ENCODE data around the gene KAT5.
"Not testable (repeated sequence)": the region's sequence is repeated elsewhere in the genome, so short reads cannot be mapped to it uniquely, and the experiment has no call there.

Gene KAT5

GRCh38 chr11:65736810-65737209 is 24.8 kb downstream of the KAT5 start:
- H3K4me3 ChIP-seq: no peak overlapping the region
- H3K36me3 ChIP-seq: no peaks in the 10 kb centered on the region
- no peaks in the 10 kb centered on the region for H3K4me1 ChIP-seq
- no peaks in the 10 kb centered on the region for H4K20me1 ChIP-seq
- no peak for TF ChIP-seq Cebpa-rat (IDR thresholded peaks at IDR 0.05)
- H3K27ac ChIP-seq: no peak overlapping the region
- no peak overlapping the region for H3K9ac ChIP-seq
- no peaks in the 10 kb centered on the region for H3K27me3 ChIP-seq
- H3K4me2 ChIP-seq: no peak overlapping the region
- H3K9me3 ChIP-seq (replicated peaks in 1 of 11): peaks cover 39 to 48% (median 45%) of the 10 kb centered on the region in 11 experiments

GRCh38 chr11:65739022-65739421 is 27.0 kb downstream of the KAT5 start:
- Histone ChIP-seq H3K36me3 (no peaks in the 10 kb centered on the region), H3K4me3 (no peak overlapping the region), H3K4me1 (no peaks in the 10 kb centered on the region), H3K4me2 (no peak overlapping the region), H3K9ac (no peak overlapping the region), H3K27ac (no peak overlapping the region), H3K27me3 (no peaks in the 10 kb centered on the region), H3K9me3 (replicated peaks in 1 of 11) (peaks cover 32 to 42% (median 37%) of the 10 kb centered on the region in 11 experiments), H4K20me1 (no peaks in the 10 kb centered on the region)
- no peak for TF ChIP-seq Cebpa-rat (IDR thresholded peaks at IDR 0.05)

GRCh38 chr11:65741185-65741584 is 29.1 kb downstream of the KAT5 start:
- no peaks in the 10 kb centered on the region for H3K27me3 ChIP-seq
- H3K4me2 ChIP-seq: no peak overlapping the region
- H3K36me3 ChIP-seq: no peaks in the 10 kb centered on the region
- H3K4me1 ChIP-seq: no peaks in the 10 kb centered on the region
- no peak for TF ChIP-seq Cebpa-rat (IDR thresholded peaks at IDR 0.05)
- H3K4me3 ChIP-seq: no peak overlapping the region
- H3K9me3 ChIP-seq (replicated peaks in 1 of 11): peaks cover 20 to 31% (median 26%) of the 10 kb centered on the region in 11 experiments
- no peak overlapping the region for H3K9ac ChIP-seq
- H4K20me1 ChIP-seq: no peaks in the 10 kb centered on the region
- H3K27ac ChIP-seq: no peak overlapping the region

GRCh38 chr11:65742353-65742752 is 30.3 kb downstream of the KAT5 start:
- Histone ChIP-seq H3K4me1 (no peaks in the 10 kb centered on the region), H3K36me3 (no peaks in the 10 kb centered on the region), H3K9me3 (replicated peaks in 1 of 11) (peaks cover 8 to 20% (median 14%) of the 10 kb centered on the region in 11 experiments), H4K20me1 (no peaks in the 10 kb centered on the region), H3K9ac (no peak overlapping the region), H3K4me2 (no peak overlapping the region), H3K27ac (no peak overlapping the region), H3K27me3 (no peaks in the 10 kb centered on the region), H3K4me3 (no peak overlapping the region)
- no peak for TF ChIP-seq Cebpa-rat (IDR thresholded peaks at IDR 0.05)

GRCh38 chr11:65743681-65744025 is 31.6 kb downstream of the KAT5 start:
- Histone ChIP-seq H3K9ac (no peak overlapping the region), H3K27me3 (no peaks in the 10 kb centered on the region), H3K36me3 (no peaks in the 10 kb centered on the region), H4K20me1 (no peaks in the 10 kb centered on the region), H3K4me1 (no peaks in the 10 kb centered on the region), H3K27ac (no peak overlapping the region), H3K4me2 (no peak overlapping the region), H3K4me3 (no peak overlapping the region), H3K9me3 (replicated peaks in 1 of 11) (peaks cover 0 to 10% (median 4%) of the 10 kb centered on the region in 11 experiments; a peak in 10 of 22 replicates)
- no peak for TF ChIP-seq Cebpa-rat (IDR thresholded peaks at IDR 0.05)

- H3K4me2 ChIP-seq: no peak overlapping the region
- H3K27ac ChIP-seq: no peak overlapping the region
- no peaks in the 10 kb centered on the region for H3K27me3 ChIP-seq
- H3K9me3 ChIP-seq (replicated peaks in 1 of 11): peaks cover 0 to 8% (median 3%) of the 10 kb centered on the region in 11 experiments; a peak in 6 of 22 replicates
- no peak for TF ChIP-seq Cebpa-rat (IDR thresholded peaks at IDR 0.05)
- no peak overlapping the region for H3K4me3 ChIP-seq
- no peaks in the 10 kb centered on the region for H3K4me1 ChIP-seq
- H3K36me3 ChIP-seq: no peaks in the 10 kb centered on the region
- H3K9ac ChIP-seq: no peak overlapping the region
- H4K20me1 ChIP-seq: no peaks in the 10 kb centered on the region
These were observed 32.1 kb downstream of the KAT5 start for GRCh38 chr11:65744026-65744698.

GRCh38 chr11:65744699-65745042 is 32.6 kb downstream of the KAT5 start:
- no peaks in the 10 kb centered on the region for H3K36me3 ChIP-seq
- no peaks in the 10 kb centered on the region for H4K20me1 ChIP-seq
- no peaks in the 10 kb centered on the region for H3K27me3 ChIP-seq
- no peak overlapping the region for H3K4me2 ChIP-seq
- H3K9ac ChIP-seq: no peak overlapping the region
- no peak overlapping the region for H3K27ac ChIP-seq
- no peak overlapping the region for H3K4me3 ChIP-seq
- peaks cover 0 to 11% (median 5%) of the 10 kb centered on the region in 11 experiments; a peak in 4 of 22 replicates for H3K9me3 ChIP-seq (replicated peaks in 1 of 11)
- TF ChIP-seq Cebpa-rat (IDR thresholded peaks at IDR 0.05): no peak
- H3K4me1 ChIP-seq: no peaks in the 10 kb centered on the region

- Histone ChIP-seq H3K4me2 (no peak overlapping the region), H3K9ac (no peak overlapping the region), H3K27me3 (no peaks in the 10 kb centered on the region), H3K4me1 (no peaks in the 10 kb centered on the region), H3K27ac (no peak overlapping the region), H3K36me3 (no peaks in the 10 kb centered on the region), H3K9me3 (replicated peaks in 1 of 11) (peaks cover 0 to 11% (median 5%) of the 10 kb centered on the region in 11 experiments; a peak in 4 of 22 replicates), H3K4me3 (no peak overlapping the region), H4K20me1 (no peaks in the 10 kb centered on the region)
- TF ChIP-seq Cebpa-rat (IDR thresholded peaks at IDR 0.05): no peak
These were observed 33.0 kb downstream of the KAT5 start for GRCh38 chr11:65745049-65745448.

GRCh38 chr11:65762169-65762568 is 50.1 kb downstream of the KAT5 start:
- not testable (repeated sequence) for H3K4me2 ChIP-seq, H3K27me3 ChIP-seq

GRCh38 chr11:65762816-65763215 is 50.8 kb downstream of the KAT5 start:
- Histone ChIP-seq H3K4me1 (peaks cover 0 to 14% (median 2%) of the 10 kb centered on the region in 10 experiments; a peak in 8 of 20 replicates), H3K9me3 (replicated peaks in 1 of 11) (peaks cover 0 to 30% (median 12%) of the 10 kb centered on the region in 11 experiments; a peak in 17 of 22 replicates)
- not testable (repeated sequence) for H3K27ac ChIP-seq, H3K36me3 ChIP-seq, H3K27me3 ChIP-seq, H3K4me2 ChIP-seq, H4K20me1 ChIP-seq, H3K9ac ChIP-seq, H3K4me3 ChIP-seq

More at GRCh38 chr11:65762169-65762568, 50.1 kb downstream of the KAT5 start:
- peaks cover 0 to 30% (median 12%) of the 10 kb centered on the region in 11 experiments; a peak in 17 of 22 replicates for H3K9me3 ChIP-seq (replicated peaks in 1 of 11)
- not testable (repeated sequence) for H3K4me3 ChIP-seq, H3K4me1 ChIP-seq, H3K36me3 ChIP-seq, H3K27ac ChIP-seq, H4K20me1 ChIP-seq, H3K9ac ChIP-seq

All from BLaER1 treated with 17β-estradiol and CSF1 and Interleukin-3, amounts not matched to agents 10 nM and 100 nM (cell line).